Stomach (tissue), 4 donors: ENCODE measurements around the gene PARG.
"Not testable (repeated sequence)": the region's sequence is repeated elsewhere in the genome, so short reads cannot be mapped to it uniquely, and the experiment has no call there.

Source experiments
- POLR2A ChIP-seq, 4 donors: fragments of 450-650 bp; IDR thresholded peaks; one replicate each; pipeline ENCODE4 v1.6.1; 2016; ENCODE audit warnings: antibody characterized with exemption in 4 of 4, control low read depth in 2 of 4, mild to moderate bottlenecking in 1 of 4, moderate library complexity in 1 of 4
- TF ChIP-seq, protein P1 (sequence below), 7 experiments: fragments of 450-650 bp in 4 of 7; fragments of 200-600 bp in 3 of 7; sonication (generic) in 3 of 7; IDR thresholded peaks; one replicate each; pipeline ENCODE4 v1.5.1; 2016 to 2019; ENCODE audit warnings: antibody characterized with exemption in 7 of 7, control low read depth in 2 of 7, mild to moderate bottlenecking in 1 of 7

DNA sequence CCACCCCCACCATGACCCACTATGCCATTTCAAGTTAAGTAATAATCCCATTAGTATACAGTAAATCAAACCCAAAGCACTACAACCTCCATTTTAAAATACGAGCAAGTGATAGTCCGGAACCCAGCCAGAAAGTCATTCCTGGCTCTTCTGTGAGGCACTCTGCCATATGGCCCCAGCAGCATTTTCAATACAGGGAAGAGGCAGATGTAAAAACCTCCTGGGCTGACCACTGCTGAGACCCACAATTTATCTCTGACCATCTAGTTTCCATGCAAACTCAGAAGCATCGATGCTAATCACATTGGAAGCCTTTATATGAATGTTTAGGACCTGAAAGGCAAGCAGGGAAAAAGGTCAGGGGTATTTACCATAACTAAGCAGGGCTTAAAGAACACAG, 69.1 kb downstream of the PARG start:
- TF ChIP-seq, protein P1, sequence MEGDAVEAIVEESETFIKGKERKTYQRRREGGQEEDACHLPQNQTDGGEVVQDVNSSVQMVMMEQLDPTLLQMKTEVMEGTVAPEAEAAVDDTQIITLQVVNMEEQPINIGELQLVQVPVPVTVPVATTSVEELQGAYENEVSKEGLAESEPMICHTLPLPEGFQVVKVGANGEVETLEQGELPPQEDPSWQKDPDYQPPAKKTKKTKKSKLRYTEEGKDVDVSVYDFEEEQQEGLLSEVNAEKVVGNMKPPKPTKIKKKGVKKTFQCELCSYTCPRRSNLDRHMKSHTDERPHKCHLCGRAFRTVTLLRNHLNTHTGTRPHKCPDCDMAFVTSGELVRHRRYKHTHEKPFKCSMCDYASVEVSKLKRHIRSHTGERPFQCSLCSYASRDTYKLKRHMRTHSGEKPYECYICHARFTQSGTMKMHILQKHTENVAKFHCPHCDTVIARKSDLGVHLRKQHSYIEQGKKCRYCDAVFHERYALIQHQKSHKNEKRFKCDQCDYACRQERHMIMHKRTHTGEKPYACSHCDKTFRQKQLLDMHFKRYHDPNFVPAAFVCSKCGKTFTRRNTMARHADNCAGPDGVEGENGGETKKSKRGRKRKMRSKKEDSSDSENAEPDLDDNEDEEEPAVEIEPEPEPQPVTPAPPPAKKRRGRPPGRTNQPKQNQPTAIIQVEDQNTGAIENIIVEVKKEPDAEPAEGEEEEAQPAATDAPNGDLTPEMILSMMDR (IDR thresholded peaks at IDR 0.05) = not testable (repeated sequence)
- TF ChIP-seq POLR2A (IDR thresholded peaks at IDR 0.05) = not testable (repeated sequence)
